OCI-M2 (cell line): Measurements from ENCODE around the gene SERPINB6.
"Not testable (repeated sequence)": the region's sequence is repeated elsewhere in the genome, so short reads cannot be mapped to it uniquely, and the experiment has no call there.

Source experiments
- DNase-seq: peaks from one replicate; lab custom pipeline; 2025; ENCODE audit not compliant: unreplicated experiment; lab: John Stamatoyannopoulos, UW

The SERPINB6 gene

DNA sequence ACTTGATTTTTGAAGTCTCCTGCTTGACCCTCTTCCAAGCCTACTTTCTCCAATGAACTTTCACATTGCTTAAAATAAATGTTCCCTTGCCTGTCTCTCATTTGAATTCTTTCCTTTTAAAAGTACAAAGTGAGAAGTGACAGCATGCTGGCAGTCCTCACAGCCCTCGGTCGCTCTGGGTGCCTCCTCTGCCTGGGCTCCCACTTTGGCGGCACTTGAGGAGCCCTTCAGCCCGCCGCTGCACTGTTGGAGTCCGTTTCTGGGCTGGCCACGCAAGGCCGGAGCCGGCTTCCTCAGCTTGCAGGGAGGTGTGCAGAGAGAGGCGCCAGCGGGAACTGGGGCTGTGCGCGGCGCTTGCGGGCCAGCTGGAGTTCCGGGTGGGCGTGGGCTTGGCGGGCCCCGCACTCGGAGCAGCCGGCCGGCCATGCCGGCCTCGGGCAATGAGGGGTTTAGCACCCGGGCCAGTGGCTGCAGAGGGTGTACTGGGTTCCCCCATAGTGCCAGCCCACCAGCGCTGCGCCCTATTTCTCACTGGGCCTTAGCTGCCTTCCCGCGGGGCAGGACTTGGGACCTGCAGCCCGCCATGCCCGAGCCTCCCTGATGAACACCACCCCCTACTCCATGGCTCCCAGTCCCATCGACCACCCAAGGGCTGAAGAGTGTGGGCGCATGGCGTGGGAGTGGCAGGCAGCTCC lies 31.9 kb downstream of the SERPINB6 start:
- DNase-seq = no peak

DNA sequence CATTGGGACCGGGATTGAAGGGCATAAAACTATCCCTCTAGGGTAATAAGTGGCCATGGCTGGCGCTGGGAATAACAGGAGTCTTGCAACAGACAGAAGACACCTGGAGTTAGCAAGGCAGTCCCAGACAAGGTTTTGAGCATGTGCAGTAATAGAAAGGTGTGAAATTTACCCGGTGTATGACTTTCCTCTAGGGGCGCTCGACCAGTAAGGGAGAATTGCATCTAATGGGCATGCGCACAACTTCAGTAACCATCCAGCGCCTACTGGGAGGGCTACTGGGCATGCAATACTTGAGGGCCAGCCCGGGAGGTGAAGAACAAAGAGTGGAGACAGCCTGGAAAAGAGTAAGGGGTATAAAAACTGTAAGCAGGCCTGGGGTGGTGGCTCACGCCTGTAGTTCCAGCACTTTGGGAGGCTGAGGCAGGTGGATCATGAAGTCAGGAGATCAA lies 32.7 kb downstream of the SERPINB6 start:
- no peak for DNase-seq

DNA sequence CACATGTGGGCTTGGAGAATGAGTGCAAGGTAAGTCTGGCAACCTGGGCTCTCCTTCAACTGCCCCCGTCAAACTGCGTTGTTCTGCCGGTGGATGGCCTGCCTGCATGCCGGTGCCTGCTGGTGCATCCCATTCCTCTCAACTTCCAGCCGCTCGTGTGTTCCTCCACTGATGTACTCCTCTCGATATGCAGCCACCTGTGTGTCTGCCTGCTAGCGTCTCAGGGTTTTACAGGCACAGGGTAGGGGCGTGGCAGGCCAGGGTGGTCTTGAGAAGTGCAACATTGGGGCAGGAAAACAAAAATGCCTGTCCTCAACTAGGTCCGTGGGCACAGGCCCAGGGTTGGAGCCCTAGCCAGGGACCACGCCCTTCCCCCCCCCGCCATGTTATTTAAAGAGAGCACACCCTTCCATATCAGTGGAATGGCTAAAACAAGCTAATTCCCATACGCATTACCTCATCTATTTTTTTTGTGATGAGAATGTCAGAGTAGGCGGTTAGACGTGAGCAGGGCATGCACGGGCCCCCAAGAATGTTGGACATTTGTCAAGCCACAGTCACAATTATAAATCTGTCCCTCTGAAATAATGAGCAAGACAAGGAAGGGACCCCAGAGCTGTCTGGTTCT lies 33.2 kb downstream of the SERPINB6 start:
- DNase-seq = no peak

DNA sequence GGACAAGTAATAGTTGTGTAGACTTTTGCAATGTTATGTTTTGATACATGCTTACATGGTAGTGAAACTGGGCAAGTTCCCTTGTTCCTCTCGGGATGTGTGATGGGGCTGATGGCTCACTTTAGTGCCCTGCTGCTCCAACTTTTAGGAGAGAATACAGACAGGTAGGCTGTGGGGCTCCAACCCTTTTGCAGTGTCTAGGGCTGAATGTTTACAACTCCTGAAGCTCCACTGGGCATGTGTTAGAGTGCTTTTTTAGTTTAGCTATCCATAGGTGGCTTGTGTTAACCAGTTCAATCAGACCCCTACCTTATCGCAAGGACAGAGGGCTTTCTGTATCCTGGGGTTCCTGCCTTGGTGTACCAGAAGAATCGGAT lies 33.8 kb downstream of the SERPINB6 start:
- no peak for DNase-seq

DNA sequence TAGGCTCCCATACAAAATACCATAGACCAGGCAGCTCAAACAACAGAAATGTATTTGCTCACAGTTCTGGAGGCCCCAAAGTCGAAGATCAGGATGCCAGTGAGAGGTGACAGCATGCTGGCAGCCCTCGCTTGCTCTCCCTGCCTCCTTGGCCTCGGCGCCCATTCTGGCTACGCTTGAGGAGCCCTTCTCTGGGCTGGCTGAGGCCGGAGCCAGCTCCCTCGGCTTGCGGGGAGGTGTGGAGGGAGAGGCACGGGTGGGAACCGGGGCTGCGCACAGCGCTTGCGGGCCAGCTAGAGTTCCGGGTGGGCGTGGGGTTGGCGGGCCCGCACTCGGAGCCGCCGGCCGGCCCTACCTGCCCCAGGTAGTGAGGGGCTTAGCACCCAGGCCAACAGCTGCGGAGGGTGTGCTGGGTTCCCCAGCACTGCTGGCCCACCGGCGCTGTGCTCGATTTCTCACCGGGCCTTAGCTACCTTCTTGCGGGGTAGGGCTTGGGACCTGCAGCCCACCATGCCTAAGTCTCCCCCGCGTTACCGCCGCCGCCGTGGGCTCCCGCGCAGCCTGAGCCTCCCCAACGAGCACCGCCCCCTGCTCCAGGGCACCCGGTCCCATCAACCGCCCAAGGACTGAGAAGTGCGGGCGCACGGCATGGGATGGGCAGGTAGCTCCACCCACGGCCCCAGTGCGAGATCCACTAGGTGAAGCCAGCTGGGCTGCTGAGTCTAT lies 35.6 kb downstream of the SERPINB6 start:
- no peak for DNase-seq

DNA sequence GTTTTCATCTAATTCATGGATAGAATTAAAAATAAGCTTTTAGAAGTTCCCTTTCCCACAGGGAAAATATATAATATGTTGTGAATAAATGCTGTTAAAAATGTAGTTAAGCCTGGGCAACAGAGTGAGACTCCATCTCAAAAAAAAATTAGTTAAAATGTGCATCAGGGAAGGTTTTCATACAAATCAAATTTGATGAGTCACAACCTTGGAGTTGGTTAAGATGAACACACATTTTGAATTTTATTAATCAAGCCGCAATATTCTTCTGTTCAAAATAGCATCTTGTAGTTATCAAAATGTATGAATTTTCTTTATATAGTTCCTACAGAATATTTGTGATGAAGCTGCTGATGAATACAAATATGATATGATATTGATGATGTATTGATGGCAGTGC lies 37.3 kb downstream of the SERPINB6 start:
- no peak for DNase-seq

DNA sequence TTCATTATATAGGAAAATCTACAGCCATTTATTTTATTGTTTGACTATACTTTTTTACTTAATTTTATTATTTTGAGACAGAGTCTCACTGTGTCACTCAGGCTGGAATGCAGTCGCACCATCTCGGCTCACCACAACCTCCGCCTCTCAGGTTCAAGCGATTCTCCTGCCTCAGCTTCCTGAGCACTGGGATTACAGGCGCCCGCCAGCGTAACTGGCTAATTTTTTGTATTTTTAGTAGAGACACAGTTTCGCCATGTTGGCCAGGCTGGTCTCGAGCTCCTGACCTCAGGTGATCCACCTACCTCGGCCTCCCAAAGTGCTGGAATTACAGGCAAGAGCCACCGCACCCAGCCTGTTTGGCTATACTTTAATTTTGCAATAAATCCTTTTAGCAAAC lies 38.5 kb downstream of the SERPINB6 start:
- DNase-seq = not testable (repeated sequence)

DNA sequence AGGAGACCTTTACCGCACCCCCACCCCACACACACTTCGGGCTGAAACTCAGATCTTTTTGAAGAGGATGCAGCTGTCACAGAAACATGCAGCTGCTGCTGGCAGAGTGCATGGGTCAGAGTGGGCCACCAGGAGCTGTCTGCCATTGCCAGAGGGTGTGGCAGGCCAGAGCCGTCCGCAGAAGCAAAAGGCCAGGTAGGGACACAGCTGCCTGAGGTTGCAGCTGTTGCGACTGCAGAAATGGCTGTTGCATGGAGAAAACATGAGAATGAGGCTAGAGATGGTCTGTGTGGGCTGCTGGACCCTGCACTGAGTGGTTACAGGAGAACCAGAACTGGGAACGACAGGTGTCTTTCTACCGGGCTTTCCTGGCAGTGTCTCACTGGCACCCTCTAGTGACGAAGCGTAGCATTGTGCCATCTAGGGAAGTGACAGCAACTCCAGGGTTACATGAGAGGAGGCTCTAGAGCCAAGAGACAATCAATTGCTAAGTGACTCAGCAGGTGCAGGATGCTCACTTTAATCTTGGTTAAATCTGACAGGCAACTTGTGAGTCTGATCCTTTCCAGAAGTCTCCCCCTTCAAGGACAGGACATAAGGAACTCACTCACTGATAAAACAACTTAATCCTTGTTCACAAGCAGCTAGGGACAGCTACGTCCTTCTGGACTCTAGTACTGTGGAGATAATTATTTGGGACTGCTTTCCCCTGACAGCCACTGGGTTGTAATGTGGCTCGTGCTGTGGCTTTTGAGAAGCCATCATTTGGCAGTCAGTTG lies 39.2 kb downstream of the SERPINB6 start:
- peak; percentile 93 for DNase-seq

DNA sequence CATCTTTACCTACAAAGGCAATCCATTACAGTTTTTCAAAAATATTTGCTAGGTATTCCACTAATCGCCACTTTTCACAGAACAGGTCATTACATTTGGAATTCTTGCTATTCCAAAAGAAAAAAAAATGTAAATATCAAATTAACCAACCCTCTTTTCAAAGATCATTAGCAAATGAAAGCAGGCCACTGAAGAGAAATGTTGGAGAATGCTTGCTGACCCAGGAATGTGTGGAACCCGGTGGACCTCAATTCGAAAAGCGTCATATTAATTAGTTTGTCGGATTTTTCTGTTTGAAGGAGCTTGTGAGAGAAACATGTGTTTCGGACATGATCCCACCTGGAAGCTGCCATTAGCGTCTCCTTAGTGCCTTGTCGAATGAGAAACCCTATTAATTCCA lies 40.3 kb downstream of the SERPINB6 start:
- no peak for DNase-seq

DNA sequence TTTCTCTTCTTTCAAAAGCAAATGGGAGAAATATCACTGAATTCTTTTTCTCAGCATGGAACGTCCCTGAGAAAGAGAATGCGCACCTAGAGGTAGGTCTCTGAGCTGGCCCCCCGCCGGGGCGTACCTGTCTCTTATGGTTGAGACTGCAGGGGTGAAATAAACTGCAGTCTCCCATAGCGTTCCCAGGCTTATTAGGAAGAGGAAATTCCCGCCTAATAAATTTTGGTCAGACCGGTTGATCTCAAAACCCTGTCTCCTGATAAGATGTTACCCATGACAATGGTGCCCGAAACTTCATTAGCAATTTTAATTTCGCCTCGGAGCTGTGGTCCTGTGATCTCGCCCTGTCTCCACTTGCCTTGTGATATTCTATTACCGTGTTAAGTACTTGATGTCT lies 43.4 kb downstream of the SERPINB6 start:
- not testable (repeated sequence) for DNase-seq

DNA sequence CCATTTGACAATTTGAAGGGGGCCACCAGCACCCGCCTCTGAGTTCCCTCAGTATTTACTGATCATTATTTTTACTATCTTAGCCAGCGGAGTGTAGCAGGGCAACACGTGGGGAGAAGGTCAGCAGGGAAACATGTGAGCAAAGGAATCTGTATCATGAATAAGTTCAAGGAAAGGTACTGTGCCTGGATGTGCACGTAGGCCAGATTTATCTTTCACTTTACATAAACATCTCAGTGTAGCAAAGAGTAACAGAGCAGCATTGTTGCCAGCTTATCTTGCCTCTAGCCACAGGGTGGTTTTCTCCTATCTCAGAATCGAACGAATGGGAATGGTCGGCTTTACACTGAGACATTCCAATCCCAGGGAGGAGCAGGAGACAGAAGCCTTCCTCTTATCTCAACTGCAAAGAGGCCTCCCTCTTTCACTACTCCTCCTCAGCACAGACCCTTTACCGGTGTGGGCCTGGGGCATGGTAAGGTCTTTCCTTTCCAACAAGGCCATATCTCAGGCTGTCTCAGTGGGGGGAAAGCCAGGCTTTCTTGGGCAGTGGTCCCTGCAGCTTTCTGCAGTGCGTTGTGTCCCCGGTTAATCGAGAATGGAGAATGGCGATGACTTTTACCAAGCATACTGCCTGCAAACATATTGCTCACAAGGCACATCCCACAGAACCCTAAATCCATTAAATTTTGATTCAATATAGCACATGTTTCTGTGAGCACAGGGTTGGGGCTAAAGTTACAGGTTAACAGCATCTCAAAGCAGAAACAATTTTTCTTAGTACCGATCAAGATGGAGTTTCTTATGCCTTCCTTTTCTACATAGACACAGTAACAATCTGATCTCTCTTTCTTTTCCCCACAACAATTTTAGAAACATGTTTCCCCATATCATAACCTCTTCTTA lies 45.3 kb downstream of the SERPINB6 start:
- DNase-seq = peak; percentile 61

DNA sequence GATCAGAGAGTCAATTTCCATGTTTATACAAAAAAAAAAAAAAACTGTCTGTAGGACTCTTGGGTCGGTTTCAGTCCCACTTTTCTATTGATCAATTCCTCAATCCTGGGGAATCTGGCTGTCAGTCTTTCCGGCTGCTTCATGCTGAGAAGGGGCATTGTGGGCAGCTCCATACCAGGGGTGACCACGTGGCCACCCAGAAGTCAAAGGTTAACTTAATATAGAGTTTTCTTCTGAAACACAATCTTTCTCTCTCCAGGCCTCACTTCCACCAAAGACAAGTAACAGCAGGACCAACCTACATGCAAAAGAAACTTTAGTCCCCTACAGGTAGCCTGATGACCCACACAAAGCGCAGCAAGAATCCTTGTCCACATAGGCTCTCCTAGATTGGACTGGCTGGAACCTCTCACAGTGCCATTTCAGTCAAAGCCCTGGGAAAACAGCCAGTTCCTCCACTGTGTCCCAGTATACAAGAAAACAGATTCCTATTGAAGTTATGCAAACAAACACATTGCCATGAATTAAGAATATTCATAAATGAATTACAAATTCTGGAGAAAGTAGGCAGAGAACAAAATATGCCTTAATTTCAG lies 49.7 kb downstream of the SERPINB6 start:
- no peak for DNase-seq

DNA sequence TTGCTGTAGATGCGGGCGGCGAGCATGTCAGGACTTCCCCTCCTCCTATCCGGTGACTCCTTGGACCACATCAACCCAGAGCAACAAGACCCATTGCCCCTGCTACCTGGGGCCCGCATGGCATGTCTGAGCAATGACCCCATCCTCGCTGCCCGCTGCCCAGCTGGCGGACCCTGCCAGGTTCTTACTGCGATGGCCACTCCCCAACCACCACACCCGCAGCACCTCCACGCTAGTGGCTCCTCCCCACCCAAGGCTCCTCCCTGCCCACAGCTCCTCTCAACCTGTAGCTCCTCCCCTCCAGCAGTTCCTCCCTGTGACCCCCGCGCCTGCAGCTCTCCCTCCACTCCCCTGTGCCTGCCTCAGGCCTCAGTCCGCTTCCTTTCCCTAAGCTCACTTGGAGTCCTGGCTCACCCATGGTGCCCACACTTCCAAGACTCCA lies 50.7 kb downstream of the SERPINB6 start:
- DNase-seq = no peak

DNA sequence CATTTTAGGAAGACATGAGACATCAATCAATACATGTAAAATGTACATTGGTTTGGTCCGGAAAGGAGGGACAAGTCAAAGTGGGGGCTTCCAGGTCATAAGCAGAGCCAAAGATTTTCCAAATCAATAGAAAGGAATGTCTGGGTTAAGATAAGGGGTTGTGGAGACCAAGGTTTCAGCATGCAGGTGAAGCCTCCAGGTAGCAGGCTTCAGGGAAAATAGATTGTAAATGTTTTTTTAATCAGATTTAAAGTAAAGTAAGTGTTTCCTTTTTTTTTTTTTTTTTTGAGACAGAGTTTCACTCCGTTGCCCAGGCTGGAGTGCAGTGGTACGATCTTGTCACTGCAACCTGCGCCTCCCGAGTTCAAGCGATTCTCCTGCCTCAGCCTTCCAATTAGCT lies 51.5 kb downstream of the SERPINB6 start:
- DNase-seq = no peak

DNA sequence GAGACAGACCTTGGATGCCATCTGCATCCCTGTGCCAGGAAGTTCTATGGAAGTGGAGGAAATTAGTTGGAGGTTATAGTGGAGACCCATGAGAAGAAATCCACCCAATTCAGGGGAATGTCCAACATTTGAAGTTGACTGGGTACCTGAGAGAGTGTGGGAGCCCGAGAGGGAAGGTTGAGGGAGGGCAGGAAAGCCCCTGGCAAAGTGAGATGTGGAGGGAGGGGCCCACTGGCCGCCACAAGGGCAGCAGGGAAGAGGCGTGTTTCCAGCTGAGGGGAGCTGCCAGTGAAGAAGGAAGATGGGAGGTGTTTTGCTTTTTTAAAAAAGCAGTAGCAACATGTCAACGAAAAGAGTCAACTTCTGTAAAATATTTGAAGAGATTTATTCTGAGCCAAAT lies 52.0 kb downstream of the SERPINB6 start:
- DNase-seq = no peak

DNA sequence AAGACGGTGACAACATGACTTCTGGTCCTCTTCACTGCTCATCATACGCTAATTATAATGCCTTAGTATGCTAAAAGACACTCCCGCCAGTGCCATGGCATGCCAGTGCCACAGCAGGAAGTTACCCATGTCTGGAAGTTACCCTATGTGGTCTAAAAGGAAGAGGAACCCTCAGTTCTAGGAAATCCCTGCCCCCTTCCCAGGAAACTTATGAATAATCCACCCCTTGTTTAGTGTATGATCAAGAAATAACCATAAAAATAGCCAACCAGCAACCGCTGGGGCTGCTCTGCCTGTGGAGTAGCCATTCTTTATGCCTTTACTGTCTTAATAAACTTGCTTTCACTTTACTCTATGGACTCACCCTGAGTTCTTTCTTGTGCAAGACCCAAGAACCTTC lies 52.4 kb downstream of the SERPINB6 start:
- DNase-seq = no peak

DNA sequence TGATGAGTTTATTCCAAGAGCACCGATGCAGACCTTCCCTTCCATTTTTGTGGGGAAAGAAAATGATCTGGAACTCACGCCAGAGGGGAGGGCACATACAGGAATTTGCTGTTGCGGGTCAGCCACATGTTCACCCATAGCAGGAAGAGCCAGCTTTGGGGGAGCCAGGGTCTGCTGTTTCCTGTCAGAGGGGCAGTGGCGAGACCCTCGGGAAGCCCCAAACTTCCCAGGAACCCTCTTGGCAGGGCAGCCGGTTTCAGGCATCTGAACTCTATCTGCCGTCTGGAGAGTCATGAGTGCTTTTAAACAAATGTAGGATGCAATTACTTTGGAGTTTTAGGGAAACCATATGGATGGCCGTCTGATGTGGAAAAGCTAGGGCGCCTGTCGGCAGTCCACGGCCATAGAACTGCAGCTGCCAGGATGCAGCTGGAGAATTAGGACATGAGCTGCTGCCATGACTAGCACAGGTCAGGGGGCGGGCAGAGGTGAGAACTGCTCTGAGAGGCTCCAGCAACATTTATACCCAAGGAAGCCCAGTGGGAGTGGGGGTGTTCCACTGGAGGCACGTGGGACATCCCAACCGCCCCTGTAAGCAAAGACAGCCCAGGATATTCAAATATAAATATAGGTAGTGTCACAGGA lies 53.4 kb downstream of the SERPINB6 start:
- DNase-seq = no peak

DNA sequence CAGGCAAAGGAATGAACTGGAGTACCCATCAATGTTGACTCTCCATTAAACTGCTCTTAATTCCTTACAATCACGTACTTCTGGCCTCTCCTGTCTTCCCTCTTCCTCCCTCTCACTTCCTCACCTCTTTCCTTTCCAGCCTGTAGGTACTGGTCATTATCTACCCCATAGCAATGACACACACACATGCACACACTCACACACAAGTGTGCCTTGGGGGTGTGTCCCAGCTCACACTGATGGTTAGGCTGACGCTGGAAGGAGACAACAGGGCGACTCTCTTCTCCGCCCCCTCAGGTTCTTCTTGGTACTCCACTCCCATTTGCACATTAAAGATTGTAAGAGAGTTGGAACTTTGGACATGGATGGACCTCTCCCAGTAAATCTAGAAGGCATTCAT lies 54.3 kb downstream of the SERPINB6 start:
- DNase-seq = no peak

DNA sequence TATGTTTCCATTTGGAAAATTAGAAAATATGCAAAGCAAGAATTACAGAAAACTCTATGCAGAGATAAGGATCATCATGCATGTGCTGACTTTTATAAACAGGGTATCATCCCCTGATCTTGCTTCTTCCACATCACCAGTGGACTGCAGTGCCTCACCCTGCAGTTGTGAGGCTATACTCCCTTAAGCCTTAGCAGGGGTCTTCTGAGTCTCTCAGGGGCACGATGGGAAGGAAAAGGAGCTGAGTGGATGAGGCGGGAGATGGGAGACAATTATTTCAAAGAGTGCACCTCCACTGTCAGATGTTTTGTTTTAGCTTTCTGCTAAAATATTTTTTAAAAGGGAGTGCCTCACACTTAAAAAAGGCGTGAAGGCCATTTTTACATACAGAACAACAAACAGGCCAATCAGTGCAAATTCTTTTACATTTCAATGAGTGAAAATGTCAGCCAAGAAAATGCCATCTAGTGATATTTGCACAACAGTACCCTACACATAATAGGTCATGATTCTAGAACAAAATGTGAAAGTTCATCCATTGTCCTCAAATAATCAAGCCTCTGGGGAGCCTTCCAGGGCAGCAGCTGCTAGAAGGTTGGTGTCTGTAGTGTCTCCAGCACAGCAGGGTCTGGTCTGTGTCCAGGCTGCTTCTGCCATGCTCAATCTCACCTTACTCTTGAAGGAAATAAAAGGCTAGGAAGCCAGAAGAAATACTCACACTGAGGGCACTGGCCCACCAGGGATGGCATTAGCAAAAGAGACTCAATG lies 55.0 kb downstream of the SERPINB6 start:
- DNase-seq = no peak
